Stimulated activated CD8-positive, alpha-beta memory T cell treated with anti-CD3 and anti-CD28 coated beads, Interleukin-2, amount 100 ng/mL, for 1 hour (primary cell): ENCODE results near the gene DAGLA.

Experiments
- DNase-seq, 2 donors: peaks; one replicate each; pipeline ENCODE4 v3.0.0-alpha.2; 2020; ENCODE audit warnings: low read depth in 2 of 2

The DAGLA gene

GRCh38 chr11:61709572-61709971 is 29.4 kb downstream of the DAGLA start:
- no peak for DNase-seq

- DNase-seq, result no peak
Observed at GRCh38 chr11:61710019-61710418, 29.8 kb downstream of the DAGLA start.

GRCh38 chr11:61711037-61711436 is 30.8 kb downstream of the DAGLA start:
- no peak for DNase-seq

GRCh38 chr11:61711498-61711897 is 31.3 kb downstream of the DAGLA start:
- no peak for DNase-seq

GRCh38 chr11:61712314-61712713 is 32.1 kb downstream of the DAGLA start:
- DNase-seq, result no peak

- no peak for DNase-seq
Observed at GRCh38 chr11:61712846-61713245, 32.7 kb downstream of the DAGLA start.

GRCh38 chr11:61713464-61713863 is 33.3 kb downstream of the DAGLA start:
- DNase-seq, result no peak

- no peak for DNase-seq
Observed at GRCh38 chr11:61713906-61714305, 33.7 kb downstream of the DAGLA start.

GRCh38 chr11:61714316-61714715 is 34.1 kb downstream of the DAGLA start:
- no peak for DNase-seq

- DNase-seq, result no peak
Observed at GRCh38 chr11:61714916-61715315, 34.7 kb downstream of the DAGLA start.

- DNase-seq, result no peak
Observed at GRCh38 chr11:61715867-61716266, 35.7 kb downstream of the DAGLA start.

GRCh38 chr11:61716478-61717285 is 36.5 kb downstream of the DAGLA start:
- DNase-seq, result no peak

GRCh38 chr11:61717286-61718033 is 37.3 kb downstream of the DAGLA start:
- DNase-seq, result no peak

GRCh38 chr11:61718046-61718531 is 37.9 kb downstream of the DAGLA start:
- DNase-seq, result no peak

GRCh38 chr11:61718621-61719302 is 38.6 kb downstream of the DAGLA start:
- no peak for DNase-seq

- DNase-seq, result no peak
Observed at GRCh38 chr11:61719978-61720377, 39.8 kb downstream of the DAGLA start.

GRCh38 chr11:61720597-61720996 is 40.4 kb downstream of the DAGLA start:
- no peak for DNase-seq

GRCh38 chr11:61724437-61724836 is 44.2 kb downstream of the DAGLA start:
- DNase-seq, result no peak

GRCh38 chr11:61725781-61726231 is 45.6 kb downstream of the DAGLA start:
- no peak for DNase-seq

- DNase-seq, result no peak
Observed at GRCh38 chr11:61726775-61727174, 46.6 kb downstream of the DAGLA start.

GRCh38 chr11:61727401-61727811 is 47.2 kb downstream of the DAGLA start:
- DNase-seq, result no peak
